SU-DHL-6 (cell line): ENCODE results near the gene LRP1B.

Experiments used
- H2AFZ ChIP-seq: fragments of 200-600 bp; sonication (generic); 2 replicates; pipeline ENCODE4 v1.6.1; 2014; ENCODE audit warnings: low read depth, mild to moderate bottlenecking, moderate library complexity, mixed read lengths, antibody characterized with exemption, low read length; ENCODE audit not compliant: severe bottlenecking
- H3F3A ChIP-seq: fragments of 200-600 bp; shearing (Covaris generic); 2 replicates; pipeline ENCODE4 v1.6.0; 2016; ENCODE audit warnings: antibody characterized with exemption, mild to moderate bottlenecking; ENCODE audit not compliant: insufficient read depth
- H3K27ac ChIP-seq: fragments of 200-600 bp; sonication (generic); 2 replicates; pipeline ENCODE4 v1.5.1; 2016; ENCODE audit warnings: low read depth, mild to moderate bottlenecking, low read length, moderate library complexity, mixed read lengths
- H3K27me3 ChIP-seq: fragments of 200-600 bp; sonication (generic), shearing (Covaris generic); 2 replicates; pipeline ENCODE4 v1.6.0; 2014; ENCODE audit warnings: mild to moderate bottlenecking, low read length
- H3K36me3 ChIP-seq: fragments of 200-600 bp; sonication (generic); 2 replicates; pipeline ENCODE4 v1.6.1; 2014; ENCODE audit warnings: mild to moderate bottlenecking, low read length, mixed read lengths
- H3K4me2 ChIP-seq: fragments of 300-600, 200-600 bp; shearing (Covaris generic), sonication (generic); 2 replicates; pipeline ENCODE4 v1.6.0; 2014; ENCODE audit warnings: low read length, low read depth, mild to moderate bottlenecking; ENCODE audit not compliant: poor library complexity, severe bottlenecking
- H3K4me3 ChIP-seq: fragments of 200-600 bp; sonication (generic); 2 replicates; pipeline ENCODE4 v1.5.1; 2014; ENCODE audit warnings: antibody characterized with exemption, low read length, mild to moderate bottlenecking, mixed read lengths; ENCODE audit not compliant: insufficient read depth, poor library complexity, severe bottlenecking
- H3K79me2 ChIP-seq: fragments of 200-600 bp; sonication (generic); 2 replicates; pipeline ENCODE4 v1.6.1; 2014; ENCODE audit warnings: mild to moderate bottlenecking, low read length, moderate library complexity; ENCODE audit not compliant: insufficient read depth
- H3K9ac ChIP-seq: fragments of 200-600 bp; sonication (generic); 2 replicates; pipeline ENCODE4 v1.7.0; 2014; ENCODE audit warnings: mild to moderate bottlenecking, low read length
- H3K9me2 ChIP-seq: fragments of 200-600 bp; sonication (generic); replicated peaks from 2 replicates; pipeline ENCODE4 v1.6.1; 2014; ENCODE audit warnings: low read length; ENCODE audit not compliant: insufficient read depth
- H3K9me3 ChIP-seq: fragments of 200-600 bp; sonication (generic); 2 replicates; pipeline ENCODE4 v1.6.1; 2014; ENCODE audit warnings: low read length, mixed read lengths; ENCODE audit not compliant: insufficient read depth
- H4K20me1 ChIP-seq: fragments of 200-600 bp; sonication (generic); 2 replicates; pipeline ENCODE4 v1.6.1; 2014; ENCODE audit warnings: low read depth, mild to moderate bottlenecking, antibody characterized with exemption, low read length, moderate library complexity, mixed read lengths
- CTCF ChIP-seq: fragments of 200-600 bp; sonication (generic); IDR thresholded peaks from one replicate; pipeline ENCODE4 v1.5.1; 2017; ENCODE audit warnings: antibody characterized with exemption, mild to moderate bottlenecking, low read length, moderate library complexity; ENCODE audit not compliant: insufficient read depth, poor library complexity, severe bottlenecking
- EZH2phosphoT487 ChIP-seq: fragments of 200-600 bp; sonication (generic), shearing (Covaris generic); conservative IDR thresholded peaks from 2 replicates; pipeline ENCODE4 v1.6.1; 2018; ENCODE audit warnings: mild to moderate bottlenecking, antibody characterized with exemption, low read length, moderate library complexity, mixed read lengths

Gene LRP1B

GRCh38 chr2:140662504-140662903 lies 1468.3 kb downstream of the LRP1B start:
- no peaks in the 10 kb centered on the region for H3K36me3 ChIP-seq
- no peak overlapping the region for H2AFZ ChIP-seq
- no peak overlapping the region for H3K27ac ChIP-seq
- TF ChIP-seq EZH2phosphoT487 (no peak), CTCF (no peak)
- no peak overlapping the region for H3K4me2 ChIP-seq
- no peaks in the 10 kb centered on the region for H3K27me3 ChIP-seq
- H3K9ac ChIP-seq, result no peak overlapping the region
- H3F3A ChIP-seq, result no peaks in the 10 kb centered on the region
- no peaks in the 10 kb centered on the region for H3K79me2 ChIP-seq
- H3K9me3 ChIP-seq, result no peaks in the 10 kb centered on the region
- no peak overlapping the region for H3K4me3 ChIP-seq
- no peaks in the 10 kb centered on the region for H3K9me2 ChIP-seq
- no peaks in the 10 kb centered on the region for H4K20me1 ChIP-seq

- Histone ChIP-seq H3F3A (no peaks in the 10 kb centered on the region), H4K20me1 (no peaks in the 10 kb centered on the region), H3K9me2 (no peaks in the 10 kb centered on the region), H2AFZ (no peak overlapping the region), H3K27ac (no peak overlapping the region), H3K9ac (no peak overlapping the region), H3K36me3 (no peaks in the 10 kb centered on the region), H3K9me3 (no peaks in the 10 kb centered on the region), H3K4me3 (no peak overlapping the region), H3K79me2 (no peaks in the 10 kb centered on the region), H3K27me3 (no peaks in the 10 kb centered on the region), H3K4me2 (no peak overlapping the region)
- no peak for TF ChIP-seq EZH2phosphoT487
- TF ChIP-seq CTCF, result no peak
These were observed 1471.8 kb downstream of the LRP1B start for GRCh38 chr2:140658760-140659692.

- H3K9me2 ChIP-seq, result no peaks in the 10 kb centered on the region
- H3K4me3 ChIP-seq, result no peak overlapping the region
- no peak overlapping the region for H2AFZ ChIP-seq
- H4K20me1 ChIP-seq, result no peaks in the 10 kb centered on the region
- H3K9me3 ChIP-seq, result no peaks in the 10 kb centered on the region
- H3K27me3 ChIP-seq, result no peaks in the 10 kb centered on the region
- H3F3A ChIP-seq, result no peaks in the 10 kb centered on the region
- H3K79me2 ChIP-seq, result no peaks in the 10 kb centered on the region
- H3K27ac ChIP-seq, result no peak overlapping the region
- TF ChIP-seq EZH2phosphoT487 (no peak), CTCF (no peak)
- H3K4me2 ChIP-seq, result no peak overlapping the region
- no peaks in the 10 kb centered on the region for H3K36me3 ChIP-seq
- no peak overlapping the region for H3K9ac ChIP-seq
These were observed 1473.2 kb downstream of the LRP1B start for GRCh38 chr2:140657657-140658056.
